Mammary epithelial cell (primary cell): ENCODE measurements around the gene XXYLT1.

Experiments
- EZH2 ChIP-seq: IDR thresholded peaks from 2 replicates; pipeline ENCODE4 v1.6.1; 2012; ENCODE audit warnings: low read length, inconsistent platforms, borderline replicate concordance
- TF ChIP-seq, protein P1 (sequence below), 2 donors: IDR thresholded peaks in 1 of 2; conservative IDR thresholded peaks in 1 of 2; 2 replicates each; pipeline ENCODE4 v1.5.1; 2011 to 2012; ENCODE audit warnings: inconsistent platforms in 2 of 2, low read length in 2 of 2, mild to moderate bottlenecking in 2 of 2, control low read depth in 1 of 2, low read depth in 1 of 2; ENCODE audit not compliant: insufficient read depth in 1 of 2; ENCODE audit errors: extremely low read depth in 1 of 2

DNA sequence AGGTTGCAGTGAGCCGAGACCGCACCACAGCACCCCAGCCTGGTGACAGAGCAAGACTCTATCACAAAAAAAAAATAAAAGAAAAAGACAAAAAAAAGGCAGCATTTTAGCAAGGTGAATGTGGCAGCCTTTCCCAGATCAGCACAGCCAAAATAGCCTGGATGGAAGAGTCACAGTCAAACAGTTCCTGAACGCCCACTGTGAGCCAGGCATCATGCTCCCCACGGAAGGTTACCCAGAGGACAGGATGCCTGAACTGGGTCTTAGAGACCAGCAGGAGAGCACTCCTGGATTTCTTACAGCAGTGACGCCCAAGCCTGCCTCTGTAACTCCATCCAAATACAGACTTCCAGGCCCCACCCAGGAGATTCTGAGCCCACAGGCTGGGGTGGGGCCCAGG lies 4.5 kb downstream of the XXYLT1 start:
- TF ChIP-seq, protein P1, sequence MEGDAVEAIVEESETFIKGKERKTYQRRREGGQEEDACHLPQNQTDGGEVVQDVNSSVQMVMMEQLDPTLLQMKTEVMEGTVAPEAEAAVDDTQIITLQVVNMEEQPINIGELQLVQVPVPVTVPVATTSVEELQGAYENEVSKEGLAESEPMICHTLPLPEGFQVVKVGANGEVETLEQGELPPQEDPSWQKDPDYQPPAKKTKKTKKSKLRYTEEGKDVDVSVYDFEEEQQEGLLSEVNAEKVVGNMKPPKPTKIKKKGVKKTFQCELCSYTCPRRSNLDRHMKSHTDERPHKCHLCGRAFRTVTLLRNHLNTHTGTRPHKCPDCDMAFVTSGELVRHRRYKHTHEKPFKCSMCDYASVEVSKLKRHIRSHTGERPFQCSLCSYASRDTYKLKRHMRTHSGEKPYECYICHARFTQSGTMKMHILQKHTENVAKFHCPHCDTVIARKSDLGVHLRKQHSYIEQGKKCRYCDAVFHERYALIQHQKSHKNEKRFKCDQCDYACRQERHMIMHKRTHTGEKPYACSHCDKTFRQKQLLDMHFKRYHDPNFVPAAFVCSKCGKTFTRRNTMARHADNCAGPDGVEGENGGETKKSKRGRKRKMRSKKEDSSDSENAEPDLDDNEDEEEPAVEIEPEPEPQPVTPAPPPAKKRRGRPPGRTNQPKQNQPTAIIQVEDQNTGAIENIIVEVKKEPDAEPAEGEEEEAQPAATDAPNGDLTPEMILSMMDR (conservative IDR thresholded peaks at IDR 0.05 in 1 of 2, IDR thresholded peaks at IDR 0.05 in 1 of 2; ENCODE audit: extremely low read depth in 1 of 2, insufficient read depth in 1 of 2, low read depth in 1 of 2, low read length in 2 of 2): no peak
- no peak for TF ChIP-seq EZH2
